ENCODE results near the gene ZFHX3. TPM values are rescaled to one million over a fixed set of nuclear protein-coding genes. Genes with fewer than 3 reads are reported as not detected.

Gene ZFHX3
- total RNA-seq, 2 experiments from 2014 or later = 0.63 to 0.64 TPM

GRCh38 chr16:72985148-72985941 is 62.6 kb downstream of the ZFHX3 start:
- no peaks in the 10 kb centered on the region for H3K36me3 Mint-ChIP-seq (ENCODE audit: low read depth)
- POLR2A ChIA-PET = no interaction called here
- H3K27me3 ChIP-seq (ENCODE audit: control insufficient read depth in 1 of 2, insufficient read depth in 2 of 2, low read length in 2 of 2) = no peaks in the 10 kb centered on the region
- no peaks in the 10 kb centered on the region for H3K36me3 ChIP-seq (ENCODE audit: insufficient read depth, low read length)
- DNase-seq (no peak), ATAC-seq (ENCODE audit: poor library complexity) (no peak)
- CTCF ChIA-PET = no interaction called here
- H3K27ac Mint-ChIP-seq = no peak overlapping the region
- no peaks in the 10 kb centered on the region for H3K4me1 Mint-ChIP-seq (ENCODE audit: low read depth)
- intact Hi-C loops (cut with DNase I, micrococcal nuclease) = no loop called here
- no peaks in the 10 kb centered on the region for H3K27me3 Mint-ChIP-seq
- H3K4me3 Mint-ChIP-seq = no peak overlapping the region
- H3K27ac ChIP-seq (ENCODE audit: low read depth in 1 of 2, low read length in 2 of 2) = no peak overlapping the region
- no peak for TF ChIP-seq CTCF (IDR thresholded peaks at IDR 0.05)
- H3K9me3 ChIP-seq (ENCODE audit: control insufficient read depth in 1 of 2, insufficient read depth in 1 of 2, low read length in 2 of 2) = no peaks in the 10 kb centered on the region
- H3K9me3 Mint-ChIP-seq = no peaks in the 10 kb centered on the region
- H3K4me1 ChIP-seq (ENCODE audit: insufficient read depth, low read length) = no peaks in the 10 kb centered on the region
- no peak overlapping the region for H3K4me3 ChIP-seq (ENCODE audit: low read length)

GRCh38 chr16:72983728-72984350 is 64.1 kb downstream of the ZFHX3 start:
- no peak overlapping the region for H3K4me3 ChIP-seq (ENCODE audit: low read length)
- H3K4me1 ChIP-seq (ENCODE audit: insufficient read depth, low read length) = no peaks in the 10 kb centered on the region
- POLR2A ChIA-PET = no interaction called here
- intact Hi-C loops (cut with DNase I, micrococcal nuclease) = no loop called here
- H3K9me3 ChIP-seq (ENCODE audit: control insufficient read depth in 1 of 2, insufficient read depth in 1 of 2, low read length in 2 of 2) = no peaks in the 10 kb centered on the region
- no peak for ATAC-seq (ENCODE audit: poor library complexity)
- H3K4me1 Mint-ChIP-seq (ENCODE audit: low read depth) = no peaks in the 10 kb centered on the region
- H3K9me3 Mint-ChIP-seq = no peaks in the 10 kb centered on the region
- DNase-seq = no peak
- CTCF ChIA-PET = no interaction called here
- H3K27me3 Mint-ChIP-seq = no peaks in the 10 kb centered on the region
- no peak overlapping the region for H3K27ac Mint-ChIP-seq
- TF ChIP-seq CTCF (IDR thresholded peaks at IDR 0.05) = no peak
- H3K4me3 Mint-ChIP-seq = no peak overlapping the region
- H3K27me3 ChIP-seq (ENCODE audit: control insufficient read depth in 1 of 2, insufficient read depth in 2 of 2, low read length in 2 of 2) = no peaks in the 10 kb centered on the region
- H3K27ac ChIP-seq (ENCODE audit: low read depth in 1 of 2, low read length in 2 of 2) = no peak overlapping the region
- H3K36me3 Mint-ChIP-seq (ENCODE audit: low read depth) = no peaks in the 10 kb centered on the region
- no peaks in the 10 kb centered on the region for H3K36me3 ChIP-seq (ENCODE audit: insufficient read depth, low read length)

- H3K36me3 Mint-ChIP-seq (ENCODE audit: low read depth) = no peaks in the 10 kb centered on the region
Observed at GRCh38 chr16:72983241-72983640, 64.7 kb downstream of the ZFHX3 start.

More at GRCh38 chr16:72983241-72983640, 64.7 kb downstream of the ZFHX3 start:
- Histone ChIP-seq H3K4me1 (ENCODE audit: insufficient read depth, low read length) (no peaks in the 10 kb centered on the region), H3K9me3 (ENCODE audit: control insufficient read depth in 1 of 2, insufficient read depth in 1 of 2, low read length in 2 of 2) (no peaks in the 10 kb centered on the region), H3K27me3 (ENCODE audit: control insufficient read depth in 1 of 2, insufficient read depth in 2 of 2, low read length in 2 of 2) (no peaks in the 10 kb centered on the region), H3K4me3 (ENCODE audit: low read length) (no peak overlapping the region), H3K36me3 (ENCODE audit: insufficient read depth, low read length) (no peaks in the 10 kb centered on the region), H3K27ac (ENCODE audit: low read depth in 1 of 2, low read length in 2 of 2) (no peak overlapping the region)
- DNase-seq = no peak
- POLR2A ChIA-PET = no interaction called here
- no peaks in the 10 kb centered on the region for H3K27me3 Mint-ChIP-seq
- H3K4me3 Mint-ChIP-seq = no peak overlapping the region
- no peak for ATAC-seq (ENCODE audit: poor library complexity)
- H3K27ac Mint-ChIP-seq = no peak overlapping the region
- CTCF ChIA-PET = no interaction called here
- no peak for TF ChIP-seq CTCF (IDR thresholded peaks at IDR 0.05)
- intact Hi-C loops (cut with DNase I, micrococcal nuclease) = no loop called here
- no peaks in the 10 kb centered on the region for H3K9me3 Mint-ChIP-seq
- no peaks in the 10 kb centered on the region for H3K4me1 Mint-ChIP-seq (ENCODE audit: low read depth)

All from CD4-positive, alpha-beta T cell (primary cell).